Gastroesophageal sphincter (tissue), 4 donors: ENCODE data around the gene SLC52A3. TPM values are rescaled to one million over a fixed set of nuclear protein-coding genes. Genes with fewer than 3 reads are reported as not detected.
"Not testable (repeated sequence)": the region's sequence is repeated elsewhere in the genome, so short reads cannot be mapped to it uniquely, and the experiment has no call there.

Experiments used
- ATAC-seq: fragments of 150-250 bp; one replicate; pipeline ENCODE4 v1.9.1; 2016; ENCODE audit warnings: mild to moderate bottlenecking, moderate library complexity
- H3K27ac ChIP-seq, 4 donors: fragments of 200-600 bp; sonication (generic) in 3 of 4; 1 replicate in 3 of 4; 2 replicates in 1 of 4; pipeline ENCODE4 v1.5.1; 2016 to 2019
- H3K27me3 ChIP-seq: fragments of 200-600 bp; sonication (generic); one replicate; pipeline ENCODE4 v1.5.1; 2019
- H3K36me3 ChIP-seq, 2 donors: fragments of 200-600 bp; sonication (generic); one replicate each; pipeline ENCODE4 v1.5.1; 2019; ENCODE audit warnings: control low read depth in 1 of 2
- H3K4me1 ChIP-seq, 3 donors: fragments of 200-600 bp; sonication (generic); 1 replicate in 2 of 3; 2 replicates in 1 of 3; pipeline ENCODE4 v1.5.1; 2016 to 2019; ENCODE audit warnings: control low read depth in 2 of 3
- H3K4me3 ChIP-seq, 2 donors: fragments of 200-600 bp; sonication (generic); one replicate each; pipeline ENCODE4 v1.5.1; 2019; ENCODE audit warnings: mild to moderate bottlenecking in 1 of 2, moderate library complexity in 1 of 2
- H3K9me3 ChIP-seq, 3 donors: fragments of 200-600 bp; sonication (generic); one replicate each; pipeline ENCODE4 v1.5.1; 2017 to 2019; ENCODE audit warnings: control low read depth in 2 of 3
- CTCF ChIP-seq, 4 experiments: fragments of 200-600 bp in 2 of 4; fragments of 450-650 bp in 2 of 4; sonication (generic) in 1 of 4; IDR thresholded peaks; one replicate each; pipeline ENCODE4 v1.5.1; 2017 to 2019; ENCODE audit warnings: antibody characterized with exemption in 4 of 4, mild to moderate bottlenecking in 2 of 4, moderate library complexity in 2 of 4
- EP300 ChIP-seq: sonication (generic); formaldehyde crosslinking; IDR thresholded peaks from one replicate; pipeline ENCODE4 v1.6.1; 2017; ENCODE audit warnings: antibody characterized with exemption, mild to moderate bottlenecking
- POLR2A ChIP-seq, 2 donors: fragments of 450-650 bp; IDR thresholded peaks; one replicate each; pipeline ENCODE4 v1.6.1; 2017; ENCODE audit warnings: antibody characterized with exemption in 2 of 2, mild to moderate bottlenecking in 2 of 2, moderate library complexity in 1 of 2
- POLR2AphosphoS5 ChIP-seq: sonication (generic); formaldehyde crosslinking; IDR thresholded peaks from one replicate; pipeline ENCODE4 v1.6.1; 2017; ENCODE audit warnings: antibody characterized with exemption
- WGBS, 2 donors: methylation state at CpG; one replicate each; pipeline ENCODE4 v1.1.5; 2018; ENCODE audit warnings: low coverage in 1 of 2; 5-methylcytosine and 5-hydroxymethylcytosine counted together
- total RNA-seq, 4 donors: library from RNA; depleted of rRNA; stranded (reverse); fragments of >200 nt; gene quantifications; one replicate each; pipeline ENCODE4 v1.1.0, GENCODE V29; 2016

Gene SLC52A3
- total RNA-seq, 4 donors from 2014 or later: 0.31 to 1.7 (median 0.97) TPM

GRCh38 chr20:731891-732560 lies 36.3 kb downstream of the SLC52A3 start:
- ATAC-seq: no peak
- Histone ChIP-seq H3K4me3 (no peak overlapping the region), H3K27ac (no peak overlapping the region), H3K36me3 (no peaks in the 10 kb centered on the region), H3K4me1 (peaks cover 0 to 12% (median 6%) of the 10 kb centered on the region in 3 donors), H3K27me3 (peaks cover 68% of the 10 kb centered on the region), H3K9me3 (no peaks in the 10 kb centered on the region)
- TF ChIP-seq POLR2AphosphoS5: no peak
- TF ChIP-seq POLR2A (IDR thresholded peaks at IDR 0.05): no peak
- TF ChIP-seq EP300: no peak
- TF ChIP-seq CTCF (IDR thresholded peaks at IDR 0.05): no peak
- 50 to 67% methylated on average over 6 to 7 of the region's 8 CpGs for WGBS, 2 donors

GRCh38 chr20:730005-730404 lies 38.3 kb downstream of the SLC52A3 start:
- no peaks in the 10 kb centered on the region for H3K9me3 ChIP-seq
- no peak overlapping the region for H3K4me3 ChIP-seq
- peaks cover 0 to 12% (median 6%) of the 10 kb centered on the region in 3 donors for H3K4me1 ChIP-seq
- 100% methylated on average over 1 of the region's 3 CpGs; no CpG with 5 or more reads in 1 of the 2 donors for WGBS, 2 donors
- peaks cover 89% of the 10 kb centered on the region for H3K27me3 ChIP-seq
- no peaks in the 10 kb centered on the region for H3K36me3 ChIP-seq
- ATAC-seq: no peak
- no peak overlapping the region for H3K27ac ChIP-seq
- TF ChIP-seq POLR2A (IDR thresholded peaks at IDR 0.05) (no peak), CTCF (IDR thresholded peaks at IDR 0.05) (no peak), POLR2AphosphoS5 (no peak), EP300 (no peak)

- Histone ChIP-seq H3K4me3 (peak overlapping the region in 1 of 2 donors; percentile 47), H3K27me3 (peaks cover 97% of the 10 kb centered on the region), H3K27ac (no peak overlapping the region), H3K9me3 (no peaks in the 10 kb centered on the region), H3K36me3 (no peaks in the 10 kb centered on the region), H3K4me1 (peaks cover 0 to 12% (median 6%) of the 10 kb centered on the region in 3 donors)
- WGBS, 2 donors: 4% methylated on average over 4 of the region's 60 CpGs; no CpG with 5 or more reads in 1 of the 2 donors
- TF ChIP-seq CTCF (IDR thresholded peaks at IDR 0.05) (peak in 3 of 4 experiments; percentile 27 to 59 (median 36)), POLR2AphosphoS5 (no peak)
- no peak for ATAC-seq
These were observed 39.9 kb downstream of the SLC52A3 start for GRCh38 chr20:728256-728944.

- H3K36me3 ChIP-seq: no peaks in the 10 kb centered on the region
- no peaks in the 10 kb centered on the region for H3K9me3 ChIP-seq
- 42 to 58% methylated on average over 2 to 4 of the region's 4 CpGs for WGBS, 2 donors
- TF ChIP-seq POLR2A (IDR thresholded peaks at IDR 0.05): no peak
- no peak for TF ChIP-seq CTCF (IDR thresholded peaks at IDR 0.05)
- TF ChIP-seq POLR2AphosphoS5: no peak
- no peak for TF ChIP-seq EP300
- H3K4me3 ChIP-seq: no peak overlapping the region
- H3K4me1 ChIP-seq: peaks cover 0 to 12% (median 6%) of the 10 kb centered on the region in 3 donors
- H3K27me3 ChIP-seq: peaks cover 99% of the 10 kb centered on the region
- ATAC-seq: no peak
- H3K27ac ChIP-seq: no peak overlapping the region
These were observed 42.1 kb downstream of the SLC52A3 start for GRCh38 chr20:726160-726559.

- Histone ChIP-seq H3K27ac (no peak overlapping the region), H3K4me1 (peaks cover 0 to 12% (median 6%) of the 10 kb centered on the region in 3 donors), H3K36me3 (no peaks in the 10 kb centered on the region), H3K9me3 (no peaks in the 10 kb centered on the region), H3K27me3 (peaks cover 100% of the 10 kb centered on the region), H3K4me3 (no peak overlapping the region)
- TF ChIP-seq EP300 (no peak), POLR2AphosphoS5 (no peak), CTCF (IDR thresholded peaks at IDR 0.05) (no peak)
- 79 to 80% methylated on average over 2 to 7 of the region's 7 CpGs for WGBS, 2 donors
- ATAC-seq: no peak
These were observed 42.8 kb downstream of the SLC52A3 start for GRCh38 chr20:725491-725890.

GRCh38 chr20:724797-725196 lies 43.5 kb downstream of the SLC52A3 start:
- not testable (repeated sequence) for H3K36me3 ChIP-seq, H3K27ac ChIP-seq, H3K9me3 ChIP-seq, ATAC-seq, H3K4me3 ChIP-seq
- Histone ChIP-seq H3K27me3 (peaks cover 100% of the 10 kb centered on the region), H3K4me1 (peaks cover 0 to 12% (median 6%) of the 10 kb centered on the region in 3 donors)
- 75% methylated on average over 6 of the region's 7 CpGs; no CpG with 5 or more reads in 1 of the 2 donors for WGBS, 2 donors
